HEK293 (cell line): ENCODE data around the gene NFIC.

Experiments
- CTCF ChIA-PET: fragments of 350-600 bp; formaldehyde crosslinking; extraction: SDS; loops from one replicate; lab custom pipeline; 2021; ENCODE audit warnings: antibody characterized with exemption; lab: Yijun Ruan, JAX
- POLR2A ChIA-PET: fragments of 300-600 bp; formaldehyde crosslinking; extraction: SDS; loops from one replicate; lab custom pipeline; 2020; ENCODE audit warnings: antibody characterized with exemption, inconsistent platforms; lab: Yijun Ruan, JAX
- H3K27ac ChIP-seq: fragments of 200-500 bp; sonication (Bioruptor generic); 2 replicates; pipeline ENCODE4 v1.5.1; 2014; ENCODE audit warnings: low read depth, low read length, control low read depth, inconsistent platforms; ENCODE audit errors: extremely low read depth
- H3K36me3 ChIP-seq, 2 experiments: fragments of 200-500 bp in 1 of 2; sonication (Bioruptor generic) in 1 of 2; 1 replicate in 1 of 2; 2 replicates in 1 of 2; pipeline ENCODE4 v1.5.1; 2014 to 2017; ENCODE audit warnings: inconsistent platforms in 2 of 2, low read length in 2 of 2; ENCODE audit not compliant: control insufficient read depth in 2 of 2, insufficient read depth in 1 of 2
- H3K4me1 ChIP-seq: fragments of 200-500 bp; sonication (Bioruptor generic); 2 replicates; pipeline ENCODE4 v1.5.1; 2014; ENCODE audit warnings: mild to moderate bottlenecking, low read length, inconsistent platforms; ENCODE audit not compliant: control insufficient read depth, insufficient read depth
- H3K4me3 ChIP-seq: 2 replicates; pipeline ENCODE4 v1.5.1; 2011; ENCODE audit warnings: low read depth, mild to moderate bottlenecking, control low read depth, low read length, moderate library complexity
- H3K9me3 ChIP-seq: fragments of 200-500 bp; sonication (Bioruptor generic); 2 replicates; pipeline ENCODE4 v1.5.1; 2014; ENCODE audit warnings: low read depth, low read length, inconsistent platforms; ENCODE audit not compliant: control insufficient read depth, insufficient read depth
- BCL11A ChIP-seq: fragments of 450-650 bp; formaldehyde crosslinking; IDR thresholded peaks from 2 replicates; pipeline ENCODE4 v1.5.1; 2016; ENCODE audit warnings: low read depth, missing biosample characterization, missing genetic modification characterization
- EGR2 ChIP-seq: fragments of 450-650 bp; formaldehyde crosslinking; IDR thresholded peaks from 2 replicates; pipeline ENCODE4 v1.5.1; 2016; ENCODE audit warnings: low read depth, missing biosample characterization, missing genetic modification characterization
- IKZF3 ChIP-seq: fragments of 450-650 bp; IDR thresholded peaks from 2 replicates; pipeline ENCODE4 v1.5.0; 2018; ENCODE audit warnings: missing biosample characterization, mild to moderate bottlenecking, missing genetic modification characterization, moderate library complexity
- KLF1 ChIP-seq: fragments of 450-650 bp; formaldehyde crosslinking; IDR thresholded peaks from 2 replicates; pipeline ENCODE4 v1.5.1; 2016; ENCODE audit warnings: missing biosample characterization, missing genetic modification characterization
- MEIS1 ChIP-seq: sonication (generic); formaldehyde crosslinking; IDR thresholded peaks from 2 replicates; pipeline ENCODE4 v1.8.1; 2022; ENCODE audit warnings: missing genetic modification reagents, mild to moderate bottlenecking, borderline replicate concordance
- ZBTB48 ChIP-seq: fragments of 450-650 bp; formaldehyde crosslinking; IDR thresholded peaks from 2 replicates; pipeline ENCODE4 v1.5.1; 2016; ENCODE audit warnings: missing biosample characterization, missing genetic modification characterization
- ZFHX2 ChIP-seq: fragments of 450-650 bp; formaldehyde crosslinking; conservative IDR thresholded peaks from 2 replicates; pipeline ENCODE4 v1.5.1; 2016; ENCODE audit warnings: missing biosample characterization, missing genetic modification characterization
- ZFP3 ChIP-seq: fragments of 450-650 bp; formaldehyde crosslinking; IDR thresholded peaks from 2 replicates; pipeline ENCODE4 v1.5.1; 2016; ENCODE audit warnings: low read depth, missing biosample characterization, missing genetic modification characterization
- ZNF132 ChIP-seq: fragments of 450-650 bp; formaldehyde crosslinking; IDR thresholded peaks from 2 replicates; pipeline ENCODE4 v1.5.1; 2017; ENCODE audit warnings: missing biosample characterization, missing genetic modification characterization, borderline replicate concordance
- ZNF214 ChIP-seq: fragments of 450-650 bp; formaldehyde crosslinking; IDR thresholded peaks from 2 replicates; pipeline ENCODE4 v1.5.1; 2017; ENCODE audit warnings: missing biosample characterization, mild to moderate bottlenecking, missing genetic modification characterization, borderline replicate concordance
- ZNF274 ChIP-seq, 2 experiments: fragments of 200-500 bp in 1 of 2; fragments of 450-650 bp in 1 of 2; sonication (Bioruptor generic) in 1 of 2; formaldehyde crosslinking in 1 of 2; IDR thresholded peaks; 2 replicates each; pipeline versions ENCODE4 v1.5.1 to v1.6.1; 2014 to 2016; ENCODE audit warnings: borderline replicate concordance in 1 of 2, inconsistent platforms in 1 of 2, low read length in 1 of 2, missing biosample characterization in 1 of 2, missing genetic modification characterization in 1 of 2
- ZNF354C ChIP-seq: fragments of 450-650 bp; formaldehyde crosslinking; IDR thresholded peaks from 2 replicates; pipeline ENCODE4 v1.5.1; 2016; ENCODE audit warnings: missing biosample characterization, missing genetic modification characterization, low read depth, borderline replicate concordance
- ZNF555 ChIP-seq: fragments of 450-650 bp; formaldehyde crosslinking; conservative IDR thresholded peaks from 2 replicates; pipeline ENCODE4 v1.5.1; 2017; ENCODE audit warnings: missing biosample characterization, mild to moderate bottlenecking, missing genetic modification characterization, inconsistent platforms
- ZNF629 ChIP-seq: fragments of 450-650 bp; formaldehyde crosslinking; IDR thresholded peaks from 2 replicates; pipeline ENCODE4 v1.5.1; 2017; ENCODE audit warnings: missing biosample characterization, missing genetic modification characterization
- ZNF639 ChIP-seq: fragments of 450-650 bp; formaldehyde crosslinking; IDR thresholded peaks from 2 replicates; pipeline ENCODE4 v1.5.1; 2016; ENCODE audit warnings: missing biosample characterization, missing genetic modification characterization
- ZNF768 ChIP-seq: fragments of 450-650 bp; formaldehyde crosslinking; IDR thresholded peaks from 2 replicates; pipeline ENCODE4 v1.5.1; 2018; ENCODE audit warnings: missing biosample characterization, mild to moderate bottlenecking, missing genetic modification characterization
- TF ChIP-seq, protein P1 (sequence below): fragments of 450-650 bp; formaldehyde crosslinking; IDR thresholded peaks from 2 replicates; pipeline ENCODE4 v1.5.1; 2016; ENCODE audit warnings: missing biosample characterization, missing genetic modification characterization

Gene NFIC

DNA sequence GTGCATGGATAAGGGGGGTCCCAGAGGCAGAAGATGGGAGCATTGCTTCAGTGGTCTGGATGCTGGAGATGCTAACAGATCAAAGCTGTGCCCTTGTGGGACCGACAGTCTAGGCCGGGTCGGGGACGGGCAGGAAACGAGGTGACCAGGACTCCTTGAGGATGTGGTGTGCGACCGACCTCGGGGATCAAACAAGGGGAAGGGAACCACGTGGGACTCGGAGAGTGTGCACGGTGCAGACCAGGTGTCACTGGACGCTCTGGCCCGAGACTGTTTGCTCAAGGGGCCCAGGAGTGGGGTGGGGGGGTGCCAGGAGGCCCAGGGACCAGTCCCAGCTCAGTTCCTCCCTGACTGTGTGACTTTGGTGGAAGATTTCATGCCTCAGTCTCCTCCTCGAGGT is 6.0 kb downstream of the NFIC start:
- Histone ChIP-seq H3K4me3 (no peak overlapping the region), H3K36me3 (peaks cover 0 to 3% of the 10 kb centered on the region in 2 experiments; a peak in 2 of 3 replicates), H3K9me3 (no peaks in the 10 kb centered on the region), H3K27ac (no peak overlapping the region), H3K4me1 (no peaks in the 10 kb centered on the region; the same call in 1 of the 2 replicates)
- ChIA-PET POLR2A (no interaction called here), CTCF (interaction anchor here (0.6 kb wide), 1 partner anchor 80 kb away, joined by 3 read pairs; no protein-coding TSS in a partner anchor)
- TF ChIP-seq ZNF639 (no peak), KLF1 (tag by site-specific recombination) (no peak), ZNF132 (tag by site-specific recombination) (no peak), ZNF555 (no peak)
- TF ChIP-seq, all 188 proteins: peak for 0

DNA sequence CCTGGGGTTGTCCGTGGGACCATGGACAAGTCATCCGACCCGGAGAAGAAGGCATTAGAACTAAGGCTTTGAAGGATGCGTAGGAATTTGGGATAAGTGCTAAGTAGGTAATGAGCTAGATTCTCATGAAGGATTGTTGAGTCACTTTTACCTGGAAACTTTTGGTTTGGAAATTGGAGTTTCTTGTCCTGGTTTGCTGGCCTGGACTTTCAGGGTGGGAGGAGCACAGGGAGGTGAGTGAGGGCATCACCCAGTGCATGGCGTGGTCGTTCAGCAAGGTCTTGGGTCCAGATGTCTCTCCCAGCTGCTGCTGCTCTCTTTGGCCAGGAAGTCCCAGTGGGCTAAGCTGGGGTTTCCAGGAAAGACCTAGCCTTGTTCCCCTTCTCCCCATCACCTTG is 7.6 kb downstream of the NFIC start:
- CTCF ChIA-PET = interaction anchor here (0.6 to 0.8 kb wide), 2 partner anchors 56 to 111 kb away, joined by 3 to 4 read pairs; no protein-coding TSS in a partner anchor

DNA sequence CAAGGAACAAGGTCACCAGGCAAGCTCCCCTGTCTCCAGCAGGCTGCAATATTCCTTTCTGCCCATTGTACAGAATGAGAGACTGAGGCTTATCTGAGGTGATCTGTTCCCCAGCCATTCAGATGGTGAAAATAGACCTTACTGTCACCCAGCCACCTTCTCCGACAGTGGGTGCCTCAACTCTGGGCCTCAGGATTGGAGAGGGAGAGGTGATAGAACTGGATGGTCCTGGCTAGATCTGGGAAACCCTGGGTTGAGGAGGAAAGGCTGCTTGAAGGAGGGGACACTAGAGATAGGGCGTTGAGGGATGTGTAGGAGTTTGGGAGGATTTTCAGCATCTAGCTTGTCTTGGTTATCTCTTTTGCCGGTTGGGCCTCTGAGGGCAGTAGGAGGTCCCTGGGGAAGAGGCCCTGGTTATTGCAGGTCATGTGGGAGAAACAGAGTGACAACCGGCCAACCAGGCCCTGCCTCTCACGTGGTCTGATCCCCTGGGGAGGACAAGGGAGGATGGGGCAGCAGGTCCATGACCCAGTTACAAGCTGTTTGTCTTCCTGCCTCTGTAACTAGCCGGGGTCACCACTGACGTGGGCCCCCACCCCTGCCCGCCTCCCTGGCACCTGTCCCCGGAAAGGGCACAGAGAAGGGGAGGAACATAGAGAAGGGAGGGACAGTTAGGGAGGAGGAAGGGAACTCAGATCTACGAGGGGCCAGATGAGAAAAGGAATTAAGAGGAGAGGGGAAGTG is 8.2 kb downstream of the NFIC start:
- Histone ChIP-seq H3K27ac (no peak overlapping the region), H3K4me3 (no peak overlapping the region), H3K36me3 (peaks cover 0 to 3% of the 10 kb centered on the region in 2 experiments; a peak in 2 of 3 replicates)
- CTCF ChIA-PET = interaction anchor here (0.8 kb wide), 1 partner anchor 111 kb away, joined by 4 read pairs; no protein-coding TSS in a partner anchor
- no peak for TF ChIP-seq ZNF354C
- peak; percentile 65 for TF ChIP-seq EGR2
- TF ChIP-seq ZNF214 (tag by site-specific recombination) = no peak
- 0 out of 2 replicates have a peak, but pooled peaks have one; percentile 15 for TF ChIP-seq ZNF629 (tag by site-specific recombination)
- TF ChIP-seq, protein P1, sequence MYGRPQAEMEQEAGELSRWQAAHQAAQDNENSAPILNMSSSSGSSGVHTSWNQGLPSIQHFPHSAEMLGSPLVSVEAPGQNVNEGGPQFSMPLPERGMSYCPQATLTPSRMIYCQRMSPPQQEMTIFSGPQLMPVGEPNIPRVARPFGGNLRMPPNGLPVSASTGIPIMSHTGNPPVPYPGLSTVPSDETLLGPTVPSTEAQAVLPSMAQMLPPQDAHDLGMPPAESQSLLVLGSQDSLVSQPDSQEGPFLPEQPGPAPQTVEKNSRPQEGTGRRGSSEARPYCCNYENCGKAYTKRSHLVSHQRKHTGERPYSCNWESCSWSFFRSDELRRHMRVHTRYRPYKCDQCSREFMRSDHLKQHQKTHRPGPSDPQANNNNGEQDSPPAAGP (tag by site-specific recombination) = 0 out of 2 replicates have a peak, but pooled peaks have one; percentile 10
- TF ChIP-seq ZFHX2 = peak; percentile 35; the same call in 1 of the 2 replicates
- TF ChIP-seq BCL11A (tag by site-specific recombination) = no peak
- no peak for TF ChIP-seq ZNF274 (IDR thresholded peaks at IDR 0.05; ENCODE audit: low read length)
- no peak for TF ChIP-seq ZNF274 (tag by site-specific recombination; IDR thresholded peaks at IDR 0.05; ENCODE audit: borderline replicate concordance)
- 0 out of 2 replicates have a peak, but pooled peaks have one; percentile 8 for TF ChIP-seq ZBTB48 (tag by site-specific recombination)
- peak; percentile 100 for TF ChIP-seq ZFP3
- TF ChIP-seq, all 188 proteins: peak for 6
- no peaks in the 10 kb centered on the region for H3K4me1 ChIP-seq
- POLR2A ChIA-PET = interaction anchor here (0.6 to 1.7 kb wide), 2 partner anchors 9 to 98 kb away, joined by 3 to 4 read pairs; no protein-coding TSS in a partner anchor
- no peaks in the 10 kb centered on the region for H3K9me3 ChIP-seq

More for the DNA sequence above, 7.6 kb downstream of the NFIC start:
- Histone ChIP-seq H3K4me1 (no peaks in the 10 kb centered on the region), H3K27ac (no peak overlapping the region), H3K4me3 (no peak overlapping the region), H3K36me3 (peaks cover 0 to 3% of the 10 kb centered on the region in 2 experiments; a peak in 2 of 3 replicates), H3K9me3 (no peaks in the 10 kb centered on the region)
- 0 out of 2 replicates have a peak, but pooled peaks have one; percentile 29 for TF ChIP-seq IKZF3 (tag by site-specific recombination)
- no peak for TF ChIP-seq ZNF768 (tag by site-specific recombination)
- TF ChIP-seq MEIS1 (CRISPR knock-in tag) = no peak
- POLR2A ChIA-PET = interaction anchor here (1.7 kb wide), 1 partner anchor 8 kb away, joined by 4 read pairs; no protein-coding TSS in a partner anchor
